Memory B cell (primary cell): ENCODE results near the gene FTH1.

ENCODE experiments used
- ATAC-seq: fragments of 150-1000 bp; cut with Tn5 transposase; 2 replicates; pipeline ENCODE4 v1.10.0; 2021; ENCODE audit warnings: low read depth, mild to moderate bottlenecking, moderate library complexity
- DNase-seq, 2 donors: peaks; one replicate each; pipeline ENCODE4 v3.0.0; 2022; ENCODE audit warnings: low spot score in 2 of 2
- H3K27ac Mint-ChIP-seq: one replicate; pipeline ENCODE4 v1.8.0; 2022; ENCODE audit warnings: mild to moderate bottlenecking, moderate library complexity, mixed read lengths
- H3K27me3 Mint-ChIP-seq: one replicate; pipeline ENCODE4 v1.8.0; 2022; ENCODE audit warnings: mixed read lengths
- H3K36me3 Mint-ChIP-seq: one replicate; pipeline ENCODE4 v1.8.0; 2022; ENCODE audit warnings: mild to moderate bottlenecking, mixed read lengths
- H3K4me1 Mint-ChIP-seq: one replicate; pipeline ENCODE4 v1.8.0; 2022; ENCODE audit warnings: mixed read lengths
- H3K4me3 Mint-ChIP-seq: one replicate; pipeline ENCODE4 v1.8.0; 2022; ENCODE audit warnings: mild to moderate bottlenecking, moderate library complexity, mixed read lengths
- H3K9me3 Mint-ChIP-seq: one replicate; pipeline ENCODE4 v1.8.0; 2022; ENCODE audit warnings: mixed read lengths

Gene FTH1

DNA sequence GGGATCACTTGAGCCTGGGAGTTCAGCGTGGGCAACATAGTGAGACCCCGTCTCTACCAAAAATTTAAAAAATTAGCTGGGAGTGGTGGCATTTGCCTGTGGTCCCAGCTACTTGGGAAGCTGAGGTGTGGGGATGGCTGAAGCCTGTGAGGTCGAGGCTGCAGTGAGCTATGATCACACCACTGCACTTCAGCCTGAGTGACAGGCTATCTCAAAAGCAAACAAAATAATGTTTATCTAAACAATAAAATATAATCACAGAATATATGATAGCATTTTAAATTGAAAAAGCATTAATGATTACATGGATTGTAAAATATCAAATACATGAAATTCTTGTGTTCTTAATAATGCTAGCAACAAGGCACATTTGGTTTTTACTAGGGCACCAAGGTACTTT is 14.6 kb downstream of the FTH1 start:
- ATAC-seq: no peak
- Mint-ChIP-seq H3K4me1 (peaks cover 12% of the 10 kb centered on the region), H3K27me3 (peaks cover 4% of the 10 kb centered on the region), H3K27ac (no peak overlapping the region), H3K36me3 (no peaks in the 10 kb centered on the region), H3K4me3 (no peak overlapping the region), H3K9me3 (no peaks in the 10 kb centered on the region)
- no peak for DNase-seq

DNA sequence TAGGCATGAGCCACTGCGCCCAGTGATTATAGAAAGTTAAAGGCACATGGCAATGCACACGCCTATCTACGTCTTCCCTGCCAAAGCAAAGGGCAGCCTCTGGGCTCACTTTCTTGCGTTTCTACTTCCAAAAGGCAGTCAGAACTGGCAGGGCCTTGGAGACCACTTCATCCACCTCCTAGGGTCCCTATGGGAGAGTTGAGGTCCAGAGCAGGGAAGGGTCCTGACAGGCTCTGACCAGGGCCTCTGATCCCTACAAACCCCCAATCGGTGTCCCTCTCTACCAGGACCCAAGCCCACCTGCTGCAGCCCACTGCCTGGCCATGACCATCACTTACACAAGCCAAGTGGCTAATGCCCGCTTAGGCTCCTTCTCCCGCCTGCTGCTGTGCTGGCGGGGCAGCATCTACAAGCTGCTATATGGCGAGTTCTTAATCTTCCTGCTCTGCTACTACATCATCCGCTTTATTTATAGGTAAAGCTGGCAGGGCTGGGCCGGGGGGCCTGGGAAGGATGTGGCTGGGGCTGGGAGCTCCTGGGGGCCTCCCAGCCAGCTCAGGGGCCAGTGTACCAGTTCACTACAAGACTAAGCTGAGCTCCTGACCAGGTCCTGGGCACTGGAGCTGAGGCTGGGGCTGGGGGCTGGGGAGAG is 15.8 kb downstream of the FTH1 start:
- ATAC-seq (no peak), DNase-seq (no peak)
- no peak overlapping the region for H3K27ac Mint-ChIP-seq
- no peak overlapping the region for H3K4me3 Mint-ChIP-seq
- H3K27me3 Mint-ChIP-seq: peaks cover 4% of the 10 kb centered on the region
- H3K4me1 Mint-ChIP-seq: peaks cover 17% of the 10 kb centered on the region
- H3K36me3 Mint-ChIP-seq: no peaks in the 10 kb centered on the region
- no peaks in the 10 kb centered on the region for H3K9me3 Mint-ChIP-seq

DNA sequence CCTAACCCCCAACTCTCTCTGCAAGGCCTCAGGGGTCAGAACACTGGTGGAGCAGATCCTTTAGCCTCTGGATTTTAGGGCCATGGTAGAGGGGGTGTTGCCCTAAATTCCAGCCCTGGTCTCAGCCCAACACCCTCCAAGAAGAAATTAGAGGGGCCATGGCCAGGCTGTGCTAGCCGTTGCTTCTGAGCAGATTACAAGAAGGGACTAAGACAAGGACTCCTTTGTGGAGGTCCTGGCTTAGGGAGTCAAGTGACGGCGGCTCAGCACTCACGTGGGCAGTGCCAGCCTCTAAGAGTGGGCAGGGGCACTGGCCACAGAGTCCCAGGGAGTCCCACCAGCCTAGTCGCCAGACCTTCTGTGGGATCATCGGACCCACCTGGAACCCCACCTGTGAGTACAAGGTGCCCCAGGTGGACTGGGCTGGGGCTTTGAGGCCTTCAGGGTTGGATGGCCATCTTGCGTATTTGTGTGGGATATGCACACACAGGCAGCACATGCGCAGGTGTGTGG is 17.3 kb downstream of the FTH1 start, which contains the start of gene BEST1:
BEST1 (plus strand) TSS at position 317 of the 513 bp plus-strand sequence. CDS start 1,456 bp downstream, outside the sequence.
- no peaks in the 10 kb centered on the region for H3K36me3 Mint-ChIP-seq
- peaks cover 4% of the 10 kb centered on the region for H3K27me3 Mint-ChIP-seq
- no peaks in the 10 kb centered on the region for H3K9me3 Mint-ChIP-seq
- ATAC-seq (no peak), DNase-seq (no peak)
- no peak within 1 kb of the TSS for H3K27ac Mint-ChIP-seq
- H3K4me1 Mint-ChIP-seq: peaks cover 10% of the 10 kb centered on the region
- no peak within 1 kb of the TSS for H3K4me3 Mint-ChIP-seq

DNA sequence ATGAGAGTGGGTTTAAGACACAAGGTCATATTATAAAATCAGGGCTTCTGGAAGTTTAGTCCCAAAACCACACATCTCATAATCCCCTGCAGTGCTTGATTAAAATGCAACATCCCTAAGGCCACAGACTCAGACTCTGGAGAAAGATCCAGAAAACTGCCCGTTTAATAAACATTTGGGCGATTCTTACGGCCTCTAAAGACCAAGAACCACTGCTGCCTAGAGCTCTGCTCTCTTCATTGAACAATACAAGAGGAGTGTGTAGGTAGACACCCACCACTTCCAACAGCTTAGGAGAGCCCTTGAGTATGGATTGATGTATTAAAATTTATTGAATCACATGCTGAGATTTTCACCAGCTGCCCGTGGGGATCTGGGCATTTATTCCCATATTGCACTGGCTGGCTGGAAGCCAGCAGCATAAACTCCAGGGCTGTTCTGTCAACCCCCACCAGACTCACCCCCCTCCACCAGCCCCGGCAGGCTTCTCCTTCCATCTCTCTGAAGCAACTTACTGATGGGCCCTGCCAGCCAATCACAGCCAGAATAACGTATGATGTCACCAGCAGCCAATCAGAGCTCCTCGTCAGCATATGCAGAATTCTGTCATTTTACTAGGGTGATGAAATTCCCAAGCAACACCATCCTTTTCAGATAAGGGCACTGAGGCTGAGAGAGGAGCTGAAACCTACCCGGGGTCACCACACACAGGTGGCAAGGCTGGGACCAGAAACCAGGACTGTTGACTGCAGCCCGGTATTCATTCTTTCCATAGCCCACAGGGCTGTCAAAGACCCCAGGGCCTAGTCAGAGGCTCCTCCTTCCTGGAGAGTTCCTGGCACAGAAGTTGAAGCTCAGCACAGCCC is 18.0 kb downstream of the FTH1 start:
- ATAC-seq (peak; percentile 54), DNase-seq (no peak)
- no peaks in the 10 kb centered on the region for H3K36me3 Mint-ChIP-seq

DNA sequence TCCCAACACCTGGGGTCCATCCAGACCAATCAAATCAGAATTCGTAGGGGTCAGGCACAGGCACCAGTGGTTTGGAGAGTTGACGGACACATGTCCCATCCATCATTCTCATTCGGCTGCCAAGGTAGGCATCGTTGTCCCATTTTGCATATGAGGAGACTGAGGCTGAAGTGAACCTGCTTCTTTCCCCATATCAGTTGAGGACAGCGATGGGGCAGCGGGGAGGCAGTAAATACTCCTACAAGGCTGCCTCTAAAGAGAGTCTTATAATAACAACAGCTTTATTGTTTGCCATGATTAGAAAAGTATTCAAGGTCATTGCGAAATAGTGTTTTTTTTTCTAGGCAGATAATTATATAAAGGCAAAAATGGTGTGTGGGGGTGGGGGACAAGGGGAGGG is 18.9 kb downstream of the FTH1 start:
- ATAC-seq: no peak
- Mint-ChIP-seq H3K36me3 (no peaks in the 10 kb centered on the region), H3K4me1 (peaks cover 11% of the 10 kb centered on the region), H3K27ac (no peak overlapping the region), H3K9me3 (no peaks in the 10 kb centered on the region), H3K27me3 (peaks cover 4% of the 10 kb centered on the region), H3K4me3 (no peak overlapping the region)
- DNase-seq: no peak

More for the DNA sequence above, 18.0 kb downstream of the FTH1 start:
- Mint-ChIP-seq H3K27me3 (peaks cover 5% of the 10 kb centered on the region), H3K4me3 (no peak overlapping the region), H3K9me3 (no peaks in the 10 kb centered on the region), H3K4me1 (peaks cover 8% of the 10 kb centered on the region), H3K27ac (no peak overlapping the region)

DNA sequence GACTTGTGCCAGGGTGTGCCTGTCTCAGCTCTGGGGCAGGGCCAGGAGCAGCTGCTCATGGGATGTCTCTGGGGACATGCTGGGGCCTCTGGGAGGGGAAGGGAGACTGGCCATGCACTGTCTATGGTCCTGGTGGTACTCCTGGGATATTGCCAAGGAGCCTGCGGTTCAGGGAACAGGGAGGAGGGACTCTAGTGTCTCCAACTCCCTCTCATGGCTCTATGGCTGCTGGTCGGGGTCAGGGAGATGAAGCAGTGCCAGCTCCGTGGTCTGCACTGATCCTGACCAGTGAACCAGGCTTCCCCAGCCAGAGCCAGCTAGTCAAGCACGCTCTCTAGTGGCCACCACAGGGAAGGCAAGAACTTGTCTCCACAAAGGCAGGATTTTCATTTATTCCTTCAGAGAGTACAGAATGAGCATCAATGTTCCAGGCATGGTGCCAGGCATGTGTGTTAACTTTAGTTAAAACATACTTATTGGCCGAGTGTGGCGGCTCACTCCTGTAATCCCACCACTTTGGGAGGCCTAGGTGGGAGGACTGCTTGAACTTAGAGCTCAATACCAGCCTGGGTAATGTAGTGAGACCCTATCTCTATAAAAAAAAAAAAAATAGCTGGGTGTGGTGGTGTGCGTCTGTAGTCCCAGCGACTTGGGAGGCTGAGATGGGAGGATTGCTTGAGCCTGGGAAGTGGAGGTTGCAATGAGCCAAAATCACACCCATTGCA is 19.8 kb downstream of the FTH1 start:
- DNase-seq: peak; percentile 63 to 72
- Mint-ChIP-seq H3K27ac (no peak overlapping the region), H3K27me3 (peaks cover 4% of the 10 kb centered on the region), H3K4me1 (peaks cover 11% of the 10 kb centered on the region), H3K9me3 (no peaks in the 10 kb centered on the region), H3K4me3 (no peak overlapping the region), H3K36me3 (no peaks in the 10 kb centered on the region)
- peak; percentile 85 for ATAC-seq

DNA sequence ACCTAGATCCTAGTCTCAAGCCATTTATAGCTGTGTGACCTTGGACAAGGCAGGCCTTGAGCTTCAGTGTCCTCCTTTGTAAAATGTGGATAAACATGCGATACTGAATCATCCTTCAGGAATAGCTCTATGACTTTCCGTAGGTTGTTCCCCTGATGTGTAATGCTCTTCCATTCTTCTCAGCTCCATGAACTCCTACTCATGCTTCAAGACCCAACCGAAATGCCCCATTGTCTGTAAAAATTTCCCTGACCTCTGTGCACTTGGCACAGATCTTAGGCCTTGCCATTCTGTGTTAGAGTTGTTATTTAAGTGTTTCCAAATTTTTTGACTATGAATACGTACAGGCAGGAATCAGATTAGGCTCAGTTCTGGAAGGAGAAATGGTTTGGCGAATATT is 20.5 kb downstream of the FTH1 start:
- Mint-ChIP-seq H3K27ac (no peak overlapping the region), H3K4me1 (peaks cover 11% of the 10 kb centered on the region), H3K27me3 (peaks cover 2% of the 10 kb centered on the region), H3K9me3 (no peaks in the 10 kb centered on the region), H3K4me3 (no peak overlapping the region), H3K36me3 (no peaks in the 10 kb centered on the region)
- DNase-seq: no peak
- no peak for ATAC-seq

DNA sequence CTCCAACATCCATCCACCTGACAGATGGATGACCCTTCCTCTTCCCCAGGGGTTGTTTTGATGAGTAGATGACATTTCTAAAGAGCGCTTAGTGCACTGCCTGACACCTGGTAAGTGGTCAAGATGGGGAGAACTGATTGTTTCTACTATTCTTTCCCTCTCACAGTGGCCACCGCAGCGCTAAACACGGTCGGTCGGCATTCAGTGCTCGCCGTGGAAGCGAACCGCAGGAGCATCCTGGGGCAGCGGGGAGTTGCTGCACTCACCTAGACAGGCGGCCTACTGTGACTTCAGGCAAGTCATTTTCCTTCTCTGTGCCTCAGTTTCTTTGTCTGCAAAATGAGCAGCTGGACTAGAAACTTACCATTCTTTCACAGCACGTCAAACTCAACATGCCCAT is 22.2 kb downstream of the FTH1 start:
- Mint-ChIP-seq H3K27me3 (peaks cover 2% of the 10 kb centered on the region), H3K9me3 (no peaks in the 10 kb centered on the region), H3K36me3 (no peaks in the 10 kb centered on the region), H3K4me3 (no peak overlapping the region), H3K4me1 (peaks cover 9% of the 10 kb centered on the region), H3K27ac (no peak overlapping the region)
- ATAC-seq (no peak), DNase-seq (no peak)

DNA sequence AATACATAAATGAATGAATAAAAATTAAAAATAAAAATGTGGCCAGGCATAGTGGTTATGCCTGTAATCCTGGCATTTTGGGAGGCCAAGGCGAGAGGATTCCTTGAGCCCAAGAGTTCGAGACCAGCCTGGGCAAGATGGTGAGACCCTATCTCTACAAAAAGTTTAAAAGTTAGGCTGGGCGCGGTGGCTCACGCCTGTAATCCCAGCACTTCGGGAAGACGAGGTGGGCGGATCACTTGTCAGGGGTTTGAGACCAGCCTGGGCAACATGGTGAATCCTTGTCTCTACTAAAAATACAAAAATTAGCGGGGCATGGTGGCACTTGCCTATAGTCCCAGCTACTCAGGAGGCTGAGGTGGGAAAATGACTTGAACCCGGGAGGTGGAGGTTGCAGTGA is 27.0 kb downstream of the FTH1 start:
- ATAC-seq (no peak), DNase-seq (no peak)
- H3K27me3 Mint-ChIP-seq: peaks cover 2% of the 10 kb centered on the region
- H3K9me3 Mint-ChIP-seq: peaks cover 10% of the 10 kb centered on the region
- H3K4me3 Mint-ChIP-seq: no peak overlapping the region
- H3K27ac Mint-ChIP-seq: no peak overlapping the region
- peaks cover 5% of the 10 kb centered on the region for H3K4me1 Mint-ChIP-seq
- H3K36me3 Mint-ChIP-seq: peaks cover 5% of the 10 kb centered on the region

DNA sequence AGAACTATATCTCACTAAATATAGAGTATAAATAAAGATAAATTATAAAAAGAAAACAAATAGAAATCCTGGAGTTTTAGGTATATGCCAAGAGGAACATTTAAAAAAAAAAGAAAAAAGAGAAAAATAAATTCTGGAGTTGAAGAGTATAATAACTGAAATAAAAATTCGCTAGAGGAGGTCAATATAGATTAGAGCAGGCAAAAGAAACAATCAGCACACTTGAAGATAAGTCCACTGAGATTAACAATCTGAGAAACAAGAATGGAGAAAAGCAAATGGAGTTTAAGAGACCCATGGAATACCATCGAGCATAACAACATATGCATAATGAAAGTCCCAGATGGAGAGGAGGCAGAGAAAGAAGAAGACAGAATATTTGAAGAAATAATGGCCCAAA is 31.6 kb downstream of the FTH1 start:
- no peak for DNase-seq
- peaks cover 10% of the 10 kb centered on the region for H3K36me3 Mint-ChIP-seq
- H3K27ac Mint-ChIP-seq: no peak overlapping the region
- ATAC-seq: no peak
- peaks cover 7% of the 10 kb centered on the region for H3K27me3 Mint-ChIP-seq
- H3K9me3 Mint-ChIP-seq: peaks cover 13% of the 10 kb centered on the region
- no peaks in the 10 kb centered on the region for H3K4me1 Mint-ChIP-seq
- no peak overlapping the region for H3K4me3 Mint-ChIP-seq

DNA sequence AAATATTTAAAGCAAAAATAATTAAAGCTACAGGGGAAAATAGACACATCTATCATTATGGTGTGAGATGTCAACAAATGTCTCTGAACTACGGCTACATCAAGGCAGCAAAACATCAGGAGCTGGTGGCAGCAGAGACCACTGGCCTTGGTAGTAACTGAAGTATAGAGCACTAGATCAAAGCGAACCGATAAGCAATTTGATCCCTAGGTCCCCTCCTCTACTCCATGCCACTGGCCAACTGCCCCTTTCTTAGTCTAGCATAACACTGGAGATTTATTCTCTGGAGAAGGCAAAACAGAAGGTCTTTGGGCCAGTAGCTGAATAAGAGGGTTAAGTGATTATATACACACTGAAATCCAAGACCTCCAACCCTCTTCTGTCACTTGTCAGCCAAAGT is 36.5 kb downstream of the FTH1 start:
- Mint-ChIP-seq H3K4me3 (no peak overlapping the region), H3K4me1 (no peaks in the 10 kb centered on the region), H3K27ac (no peak overlapping the region), H3K27me3 (peaks cover 8% of the 10 kb centered on the region), H3K36me3 (peaks cover 5% of the 10 kb centered on the region), H3K9me3 (peaks cover 5% of the 10 kb centered on the region)
- ATAC-seq (no peak), DNase-seq (no peak)

DNA sequence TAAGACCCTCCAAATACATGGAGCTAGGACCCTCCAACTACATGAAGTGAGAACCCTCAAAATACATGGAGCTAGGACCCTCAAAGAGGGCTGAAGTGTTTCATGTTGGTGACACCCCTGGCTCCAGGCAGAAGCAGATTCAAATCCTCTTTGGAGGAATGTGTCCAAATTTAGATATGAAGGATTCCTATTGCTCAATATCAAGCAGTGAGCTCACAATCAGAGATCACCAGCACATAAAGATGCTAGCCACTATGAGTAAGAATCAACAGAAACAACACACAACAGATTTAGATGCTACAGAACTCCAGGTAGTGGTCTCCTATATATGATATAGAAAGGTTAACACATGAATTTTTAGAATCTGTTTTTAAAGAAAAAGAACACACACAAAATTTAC is 38.8 kb downstream of the FTH1 start:
- H3K4me3 Mint-ChIP-seq: no peak overlapping the region
- H3K36me3 Mint-ChIP-seq: peaks cover 5% of the 10 kb centered on the region
- peaks cover 3% of the 10 kb centered on the region for H3K9me3 Mint-ChIP-seq
- peaks cover 8% of the 10 kb centered on the region for H3K27me3 Mint-ChIP-seq
- no peak for ATAC-seq
- H3K4me1 Mint-ChIP-seq: no peaks in the 10 kb centered on the region
- DNase-seq: no peak
- no peak overlapping the region for H3K27ac Mint-ChIP-seq

DNA sequence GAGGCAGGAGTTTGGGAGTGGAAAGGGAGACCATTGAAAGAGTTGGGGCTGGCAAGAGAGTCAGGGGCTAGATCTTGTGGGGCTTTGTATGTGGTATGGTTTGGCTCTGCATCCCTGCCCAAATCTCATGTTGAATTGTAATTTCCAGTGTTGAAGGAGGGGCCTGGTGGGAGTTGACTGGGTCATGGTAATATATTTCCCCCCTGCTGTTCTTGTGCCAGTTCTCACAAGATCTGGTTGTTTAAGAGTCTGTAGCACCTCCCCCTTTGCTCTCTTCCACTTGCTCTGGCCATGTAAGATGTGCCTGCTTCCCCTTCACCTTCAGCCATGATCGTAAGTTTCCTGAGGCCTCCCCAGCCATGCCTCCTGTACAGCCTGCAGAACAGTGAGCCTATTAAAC is 39.9 kb downstream of the FTH1 start:
- DNase-seq: no peak
- ATAC-seq: no peak
- H3K36me3 Mint-ChIP-seq: peaks cover 2% of the 10 kb centered on the region
- H3K9me3 Mint-ChIP-seq: no peaks in the 10 kb centered on the region
- no peak overlapping the region for H3K27ac Mint-ChIP-seq
- no peaks in the 10 kb centered on the region for H3K4me1 Mint-ChIP-seq
- H3K4me3 Mint-ChIP-seq: no peak overlapping the region
- H3K27me3 Mint-ChIP-seq: peaks cover 5% of the 10 kb centered on the region

DNA sequence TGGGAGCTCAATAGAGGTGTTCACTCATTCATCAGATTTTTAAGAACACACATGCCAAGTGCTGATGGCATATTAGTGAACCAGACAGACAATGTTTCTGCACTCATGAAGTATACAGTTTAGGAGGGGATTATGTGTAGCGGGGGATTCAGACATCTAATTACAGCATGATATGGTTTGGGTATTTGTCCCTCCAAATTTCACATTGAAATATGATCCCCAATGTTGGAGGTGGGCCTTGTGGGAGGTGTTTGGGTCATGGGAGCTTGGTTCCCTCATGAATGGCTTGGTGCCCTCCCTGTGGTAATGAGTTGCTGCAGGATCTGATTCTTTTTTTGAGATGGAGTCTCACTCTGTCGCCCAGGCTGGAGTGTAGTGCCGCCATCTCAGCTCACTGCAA is 41.2 kb downstream of the FTH1 start:
- DNase-seq: no peak
- Mint-ChIP-seq H3K9me3 (no peaks in the 10 kb centered on the region), H3K27me3 (peaks cover 3% of the 10 kb centered on the region), H3K27ac (no peak overlapping the region), H3K36me3 (no peaks in the 10 kb centered on the region), H3K4me3 (no peak overlapping the region), H3K4me1 (peaks cover 2% of the 10 kb centered on the region)
- ATAC-seq: no peak
